A549 (cell line): ENCODE data around the gene SEMA5A.

ENCODE experiments used
- CTCF ChIP-seq: fragments of >200 bp; sonication (Bioruptor Twin); formaldehyde crosslinking; IDR thresholded peaks from 3 replicates; pipeline ENCODE4 v1.5.1; 2016
- ZNF302 ChIP-seq: fragments of 250-450 bp; sonication (Bioruptor Pico); IDR thresholded peaks from 2 replicates; pipeline ENCODE4 v1.9.0; 2021; ENCODE audit warnings: inconsistent platforms, mild to moderate bottlenecking, moderate library complexity

- TF ChIP-seq CTCF (no peak), ZNF302 (CRISPR knock-in tag) (no peak)
Measured at GRCh38 chr5:9034649-9035048, 511.2 kb downstream of the SEMA5A start.
